H9 (cell line): ENCODE measurements around the gene GBP1. TPM values are rescaled to one million over a fixed set of nuclear protein-coding genes. Genes with fewer than 3 reads are reported as not detected.

Experiments
- DNase-seq: peaks from one replicate; pipeline ENCODE4 v3.0.0-alpha.2; 2017
- H2AFZ ChIP-seq: one replicate; pipeline ENCODE4 v1.6.1; 2013; ENCODE audit warnings: mild to moderate bottlenecking, low read length, control low read depth, moderate library complexity
- H2AK5ac ChIP-seq: 2 replicates; pipeline ENCODE4 v1.6.1; 2013; ENCODE audit warnings: low read length, control low read depth, mixed read lengths; ENCODE audit not compliant: insufficient read length
- H2BK120ac ChIP-seq: one replicate; pipeline ENCODE4 v1.6.1; 2013; ENCODE audit warnings: low read depth, mild to moderate bottlenecking, low read length, control low read depth, inconsistent platforms; ENCODE audit not compliant: poor library complexity, severe bottlenecking
- H2BK12ac ChIP-seq: 2 replicates; pipeline ENCODE4 v1.6.1; 2013; ENCODE audit warnings: low read length, control low read depth, mixed read lengths, low read depth; ENCODE audit not compliant: insufficient read length
- H2BK15ac ChIP-seq: 2 replicates; pipeline ENCODE4 v1.6.1; 2013; ENCODE audit warnings: low read depth, low read length, control low read depth
- H2BK20ac ChIP-seq: one replicate; pipeline ENCODE4 v1.6.1; 2013; ENCODE audit warnings: low read depth, mild to moderate bottlenecking, low read length, control low read depth, inconsistent platforms; ENCODE audit not compliant: poor library complexity, severe bottlenecking
- H2BK5ac ChIP-seq: 2 replicates; pipeline ENCODE4 v1.6.1; 2013; ENCODE audit warnings: low read length, control low read depth, mixed read lengths; ENCODE audit not compliant: insufficient read length
- H3K14ac ChIP-seq: 2 replicates; pipeline ENCODE4 v1.6.1; 2013; ENCODE audit warnings: low read length, control low read depth; ENCODE audit not compliant: insufficient read depth
- H3K18ac ChIP-seq: 2 replicates; pipeline ENCODE4 v1.6.1; 2013; ENCODE audit warnings: low read depth, mild to moderate bottlenecking, mixed read lengths, low read length, control low read depth; ENCODE audit not compliant: insufficient read length
- H3K23ac ChIP-seq: 2 replicates; pipeline ENCODE4 v1.6.1; 2013; ENCODE audit warnings: low read length, control low read depth, mixed read lengths, low read depth; ENCODE audit not compliant: insufficient read length
- H3K23me2 ChIP-seq: 2 replicates; pipeline ENCODE4 v1.6.1; 2013; ENCODE audit warnings: low read depth, mild to moderate bottlenecking, mixed read lengths, low read length, control low read depth; ENCODE audit not compliant: insufficient read length, poor library complexity, severe bottlenecking
- H3K27ac ChIP-seq: 2 replicates; pipeline ENCODE4 v1.5.1; 2013; ENCODE audit warnings: low read length, control low read depth, mixed read lengths, low read depth; ENCODE audit not compliant: insufficient read length
- H3K27me3 ChIP-seq: 2 replicates; pipeline ENCODE4 v1.6.1; 2013; ENCODE audit warnings: low read length, control low read depth, inconsistent platforms; ENCODE audit not compliant: insufficient read depth
- H3K4ac ChIP-seq: 2 replicates; pipeline ENCODE4 v1.6.1; 2013; ENCODE audit warnings: low read depth, mild to moderate bottlenecking, control low read depth, inconsistent platforms, low read length, moderate library complexity
- H3K4me1 ChIP-seq: 2 replicates; pipeline ENCODE4 v1.6.1; 2013; ENCODE audit warnings: low read length, control low read depth, inconsistent platforms; ENCODE audit not compliant: insufficient read depth
- H3K4me2 ChIP-seq: 2 replicates; pipeline ENCODE4 v1.6.1; 2013; ENCODE audit warnings: low read length, control low read depth, mixed read lengths; ENCODE audit not compliant: insufficient read length, insufficient read depth
- H3K56ac ChIP-seq: 2 replicates; pipeline ENCODE4 v1.6.1; 2013; ENCODE audit warnings: low read depth, mild to moderate bottlenecking, mixed read lengths, low read length, control low read depth; ENCODE audit not compliant: insufficient read length
- H3K79me1 ChIP-seq: 2 replicates; pipeline ENCODE4 v1.6.1; 2013; ENCODE audit warnings: low read depth, mild to moderate bottlenecking, moderate library complexity, low read length, control low read depth, inconsistent platforms; ENCODE audit not compliant: insufficient read depth, poor library complexity, severe bottlenecking
- H3K79me2 ChIP-seq: 2 replicates; pipeline ENCODE4 v1.6.1; 2013; ENCODE audit warnings: low read length, control low read depth, inconsistent platforms; ENCODE audit not compliant: insufficient read depth
- H3K9ac ChIP-seq: 2 replicates; pipeline ENCODE4 v1.6.1; 2013; ENCODE audit warnings: low read length, control low read depth, mixed read lengths; ENCODE audit not compliant: insufficient read length; ENCODE audit errors: extremely low read depth
- H3K9me3 ChIP-seq: one replicate; pipeline ENCODE4 v1.6.1; 2013; ENCODE audit warnings: low read depth, low read length, inconsistent platforms; ENCODE audit not compliant: control insufficient read depth
- H3T11ph ChIP-seq: one replicate; pipeline ENCODE4 v1.6.1; 2013; ENCODE audit warnings: mild to moderate bottlenecking, low read length, control low read depth, inconsistent platforms
- H4K20me1 ChIP-seq: one replicate; pipeline ENCODE4 v1.6.1; 2013; ENCODE audit not compliant: control insufficient read depth, insufficient read length, insufficient read depth
- H4K5ac ChIP-seq: 2 replicates; pipeline ENCODE4 v1.6.1; 2013; ENCODE audit warnings: low read depth, mild to moderate bottlenecking, mixed read lengths, low read length, control low read depth; ENCODE audit not compliant: insufficient read length
- H4K8ac ChIP-seq: replicated peaks from 2 replicates; pipeline ENCODE4 v1.6.1; 2013; ENCODE audit warnings: low read length, control low read depth, mixed read lengths, low read depth; ENCODE audit not compliant: insufficient read length
- H4K91ac ChIP-seq: 2 replicates; pipeline ENCODE4 v1.6.1; 2013; ENCODE audit warnings: low read depth, mild to moderate bottlenecking, moderate library complexity, mixed read lengths, low read length, control low read depth; ENCODE audit not compliant: insufficient read length
- H3K27ac Mint-ChIP-seq, 3 experiments: 2 replicates in 2 of 3; 3 replicates in 1 of 3; pipeline ENCODE4 v1.8.0; 2020 to 2021; ENCODE audit warnings: mixed read lengths in 3 of 3, mild to moderate bottlenecking in 1 of 3, moderate library complexity in 1 of 3
- H3K27me3 Mint-ChIP-seq: 2 replicates; pipeline ENCODE4 v1.8.0; 2021; ENCODE audit warnings: low read depth, mild to moderate bottlenecking, moderate library complexity, mixed read lengths
- H3K36me3 Mint-ChIP-seq, 3 experiments: 2 replicates in 2 of 3; 3 replicates in 1 of 3; pipeline ENCODE4 v1.8.0; 2020 to 2021; ENCODE audit warnings: low read depth in 3 of 3, mixed read lengths in 3 of 3; ENCODE audit not compliant: insufficient read depth in 1 of 3
- H3K4me1 Mint-ChIP-seq, 2 experiments: 2 replicates each; pipeline ENCODE4 v1.8.0; 2020; ENCODE audit warnings: mixed read lengths in 2 of 2
- H3K4me3 Mint-ChIP-seq, 2 experiments: 2 replicates in 1 of 2; 3 replicates in 1 of 2; pipeline ENCODE4 v1.8.0; 2020 to 2021; ENCODE audit warnings: mild to moderate bottlenecking in 2 of 2, mixed read lengths in 2 of 2, moderate library complexity in 1 of 2
- H3K9me3 Mint-ChIP-seq, 2 experiments: 2 replicates in 1 of 2; 3 replicates in 1 of 2; pipeline ENCODE4 v1.8.0; 2020; ENCODE audit warnings: mild to moderate bottlenecking in 2 of 2, mixed read lengths in 2 of 2, moderate library complexity in 1 of 2
- WGBS: extraction: QIAGEN DNeasy Blood & Tissue Kit; methylation state at CpG from one replicate; pipeline ENCODE4 v1.1.7; 2013; ENCODE audit warnings: missing lambda C conversion rate, low lambda C conversion rate, mixed read lengths; ENCODE audit not compliant: insufficient read length; ENCODE audit errors: extremely low coverage; 5-methylcytosine and 5-hydroxymethylcytosine counted together
- total RNA-seq: library from RNA; stranded (reverse); gene quantifications from 2 replicates; pipeline ENCODE4 v1.2.1, GENCODE V29; 2021
- TF ChIP-seq, protein P1 (sequence below): fragments of 200-600 bp; sonication (generic); conservative IDR thresholded peaks from 3 replicates; pipeline ENCODE4 v1.8.0; 2021; ENCODE audit warnings: antibody characterized with exemption, mild to moderate bottlenecking

Gene GBP1
- total RNA-seq, 1 experiment from 2014 or later: not detected

DNA sequence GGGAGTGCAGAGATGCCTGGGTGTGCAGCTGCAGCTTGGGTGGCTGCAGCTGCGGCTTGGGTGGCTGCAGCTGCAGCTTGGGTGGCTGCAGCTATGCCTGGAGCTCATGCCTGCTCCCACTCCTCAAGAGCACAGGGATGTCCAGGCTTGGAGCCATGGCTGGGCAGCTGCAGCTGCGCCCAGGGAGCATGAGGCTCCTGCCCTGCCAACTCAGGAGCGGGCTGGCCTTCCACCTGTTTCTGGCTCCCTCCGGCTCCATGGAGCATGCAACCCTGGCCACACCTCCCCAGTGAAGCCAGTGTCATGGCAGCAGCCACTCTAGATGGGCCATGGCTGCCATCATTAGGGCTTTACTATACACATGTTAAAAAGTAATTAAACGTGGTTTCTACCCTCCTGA, 21.1 kb downstream of the GBP1 start:
- Histone ChIP-seq H2BK5ac (no peak overlapping the region), H2BK120ac (no peak overlapping the region), H3K23ac (no peak overlapping the region), H2BK12ac (no peak overlapping the region), H3K9ac (no peak overlapping the region), H4K20me1 (no peaks in the 10 kb centered on the region), H3K9me3 (no peaks in the 10 kb centered on the region), H3K56ac (no peak overlapping the region), H3K18ac (no peak overlapping the region), H3T11ph (no peak overlapping the region), H2AK5ac (no peak overlapping the region), H3K27ac (no peak overlapping the region), H4K8ac (no peak overlapping the region), H4K91ac (no peak overlapping the region), H3K14ac (no peak overlapping the region), H2AFZ (no peak overlapping the region), H2BK15ac (no peak overlapping the region), H3K79me2 (no peaks in the 10 kb centered on the region), H4K5ac (no peak overlapping the region), H3K79me1 (no peaks in the 10 kb centered on the region), H3K4me2 (no peak overlapping the region), H3K4ac (no peak overlapping the region), H3K4me1 (no peaks in the 10 kb centered on the region), H3K27me3 (no peaks in the 10 kb centered on the region), H3K23me2 (no peaks in the 10 kb centered on the region), H2BK20ac (no peak overlapping the region)
- TF ChIP-seq, protein P1, sequence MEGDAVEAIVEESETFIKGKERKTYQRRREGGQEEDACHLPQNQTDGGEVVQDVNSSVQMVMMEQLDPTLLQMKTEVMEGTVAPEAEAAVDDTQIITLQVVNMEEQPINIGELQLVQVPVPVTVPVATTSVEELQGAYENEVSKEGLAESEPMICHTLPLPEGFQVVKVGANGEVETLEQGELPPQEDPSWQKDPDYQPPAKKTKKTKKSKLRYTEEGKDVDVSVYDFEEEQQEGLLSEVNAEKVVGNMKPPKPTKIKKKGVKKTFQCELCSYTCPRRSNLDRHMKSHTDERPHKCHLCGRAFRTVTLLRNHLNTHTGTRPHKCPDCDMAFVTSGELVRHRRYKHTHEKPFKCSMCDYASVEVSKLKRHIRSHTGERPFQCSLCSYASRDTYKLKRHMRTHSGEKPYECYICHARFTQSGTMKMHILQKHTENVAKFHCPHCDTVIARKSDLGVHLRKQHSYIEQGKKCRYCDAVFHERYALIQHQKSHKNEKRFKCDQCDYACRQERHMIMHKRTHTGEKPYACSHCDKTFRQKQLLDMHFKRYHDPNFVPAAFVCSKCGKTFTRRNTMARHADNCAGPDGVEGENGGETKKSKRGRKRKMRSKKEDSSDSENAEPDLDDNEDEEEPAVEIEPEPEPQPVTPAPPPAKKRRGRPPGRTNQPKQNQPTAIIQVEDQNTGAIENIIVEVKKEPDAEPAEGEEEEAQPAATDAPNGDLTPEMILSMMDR: no peak
- no peak for DNase-seq
- no peak overlapping the region for H3K4me3 Mint-ChIP-seq
- no peaks in the 10 kb centered on the region for H3K4me1 Mint-ChIP-seq
- no peak overlapping the region for H3K27ac Mint-ChIP-seq
- H3K27me3 Mint-ChIP-seq: no peaks in the 10 kb centered on the region
- peaks cover 4 to 7% of the 10 kb centered on the region in 2 experiments for H3K9me3 Mint-ChIP-seq
- no CpG with 5 or more reads among the region's 5 CpGs for WGBS
- peaks cover 2 to 4% (median 2%) of the 10 kb centered on the region in 3 experiments; a peak in 5 of 7 replicates for H3K36me3 Mint-ChIP-seq
